ENCODE measurements around the gene ZMIZ1.

Gene ZMIZ1

GRCh38 chr10:79081353-79082034, 12.7 kb downstream of the ZMIZ1 start:
- TF ChIP-seq CTCF (IDR thresholded peaks at IDR 0.05; ENCODE audit: extremely low read depth, missing control alignments): no peak
- DNase-seq (ENCODE audit: low spot score): no peak

GRCh38 chr10:79082035-79082373, 13.2 kb downstream of the ZMIZ1 start:
- no peak for TF ChIP-seq CTCF (IDR thresholded peaks at IDR 0.05; ENCODE audit: extremely low read depth, missing control alignments)
- DNase-seq (ENCODE audit: low spot score): no peak

- DNase-seq (ENCODE audit: low spot score): no peak
- TF ChIP-seq CTCF (IDR thresholded peaks at IDR 0.05; ENCODE audit: extremely low read depth, missing control alignments): no peak
Observed at GRCh38 chr10:79082631-79083596, 14.1 kb downstream of the ZMIZ1 start.

- DNase-seq (ENCODE audit: low spot score): no peak
- no peak for TF ChIP-seq CTCF (IDR thresholded peaks at IDR 0.05; ENCODE audit: extremely low read depth, missing control alignments)
Observed at GRCh38 chr10:79084012-79084971, 15.5 kb downstream of the ZMIZ1 start.

- no peak for DNase-seq (ENCODE audit: low spot score)
- TF ChIP-seq CTCF (IDR thresholded peaks at IDR 0.05; ENCODE audit: extremely low read depth, missing control alignments): no peak
Observed at GRCh38 chr10:79084972-79085597, 16.3 kb downstream of the ZMIZ1 start.

- no peak for TF ChIP-seq CTCF (IDR thresholded peaks at IDR 0.05; ENCODE audit: extremely low read depth, missing control alignments)
- no peak for DNase-seq (ENCODE audit: low spot score)
Observed at GRCh38 chr10:79086822-79087221, 18.1 kb downstream of the ZMIZ1 start.
